HUES64 (cell line): ENCODE measurements around the gene ZNF646.

Source experiments
- H3K27ac ChIP-seq: 2 replicates; pipeline ENCODE4 v1.7.0; 2013; ENCODE audit warnings: low read depth, low read length, inconsistent platforms
- H3K27me3 ChIP-seq: 2 replicates; pipeline ENCODE4 v1.6.1; 2013; ENCODE audit warnings: mild to moderate bottlenecking, low read length; ENCODE audit not compliant: insufficient read depth
- H3K36me3 ChIP-seq: 2 replicates; pipeline ENCODE4 v1.6.1; 2013; ENCODE audit warnings: mild to moderate bottlenecking, low read length; ENCODE audit not compliant: insufficient read depth
- H3K4me1 ChIP-seq: 2 replicates; pipeline ENCODE4 v1.6.1; 2013; ENCODE audit warnings: mild to moderate bottlenecking, low read length, moderate library complexity; ENCODE audit not compliant: insufficient read depth
- H3K4me3 ChIP-seq: 2 replicates; pipeline ENCODE4 v1.5.1; 2013; ENCODE audit warnings: mild to moderate bottlenecking, low read length, moderate library complexity
- H3K9ac ChIP-seq: 2 replicates; pipeline ENCODE4 v1.6.1; 2013; ENCODE audit warnings: mild to moderate bottlenecking, low read depth, low read length
- H3K9me3 ChIP-seq: 2 replicates; pipeline ENCODE4 v1.6.1; 2013; ENCODE audit warnings: low read depth, low read length; ENCODE audit not compliant: insufficient read depth
- WGBS: fragments of 150-250, 120-280 bp; methylation state at CpG from one replicate; pipeline ENCODE4 v1.1.7; 2013; ENCODE audit warnings: missing lambda C conversion rate; 5-methylcytosine and 5-hydroxymethylcytosine counted together

ZNF646 gene

DNA sequence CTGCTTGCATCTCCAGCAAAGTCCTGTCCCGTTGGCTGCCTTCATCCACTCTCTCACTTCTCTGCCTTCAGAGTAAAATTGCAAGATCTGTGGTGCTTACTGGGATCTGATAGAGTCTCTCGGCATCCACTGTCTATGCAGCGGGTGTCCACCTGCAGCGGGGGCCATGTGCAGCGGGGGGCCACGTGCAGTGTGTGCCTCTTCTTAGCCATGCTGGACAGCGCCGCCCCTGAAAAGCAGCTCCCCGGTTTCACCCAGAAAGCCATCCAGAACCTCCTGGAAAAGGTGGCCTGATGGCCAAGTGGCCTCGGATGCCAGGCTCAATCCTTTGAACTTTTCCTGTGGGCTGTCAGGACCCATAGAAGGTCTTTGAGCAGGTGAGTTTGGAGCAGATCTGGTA lies 31.4 kb upstream of the ZNF646 start:
- Histone ChIP-seq H3K27me3 (no peaks in the 10 kb centered on the region), H3K36me3 (peaks cover 6% of the 10 kb centered on the region; the same call in 1 of the 2 replicates), H3K4me3 (peak overlapping the region; percentile 35; the same call in 1 of the 2 replicates), H3K9ac (no peak overlapping the region), H3K27ac (no peak overlapping the region; the same call in 1 of the 2 replicates), H3K4me1 (no peaks in the 10 kb centered on the region), H3K9me3 (no peaks in the 10 kb centered on the region)
- WGBS = 91% methylated on average over 10 of the region's 10 CpGs

- Histone ChIP-seq H3K9me3 (no peaks in the 10 kb centered on the region), H3K9ac (no peak overlapping the region), H3K4me3 (no peak overlapping the region), H3K27me3 (no peaks in the 10 kb centered on the region), H3K27ac (no peak overlapping the region), H3K36me3 (peaks cover 6% of the 10 kb centered on the region; the same call in 1 of the 2 replicates), H3K4me1 (no peaks in the 10 kb centered on the region)
- 90% methylated on average over 1 of the region's 1 CpG for WGBS
Observed at GRCh38 chr16:31043352-31043751, 30.9 kb upstream of the ZNF646 start.

DNA sequence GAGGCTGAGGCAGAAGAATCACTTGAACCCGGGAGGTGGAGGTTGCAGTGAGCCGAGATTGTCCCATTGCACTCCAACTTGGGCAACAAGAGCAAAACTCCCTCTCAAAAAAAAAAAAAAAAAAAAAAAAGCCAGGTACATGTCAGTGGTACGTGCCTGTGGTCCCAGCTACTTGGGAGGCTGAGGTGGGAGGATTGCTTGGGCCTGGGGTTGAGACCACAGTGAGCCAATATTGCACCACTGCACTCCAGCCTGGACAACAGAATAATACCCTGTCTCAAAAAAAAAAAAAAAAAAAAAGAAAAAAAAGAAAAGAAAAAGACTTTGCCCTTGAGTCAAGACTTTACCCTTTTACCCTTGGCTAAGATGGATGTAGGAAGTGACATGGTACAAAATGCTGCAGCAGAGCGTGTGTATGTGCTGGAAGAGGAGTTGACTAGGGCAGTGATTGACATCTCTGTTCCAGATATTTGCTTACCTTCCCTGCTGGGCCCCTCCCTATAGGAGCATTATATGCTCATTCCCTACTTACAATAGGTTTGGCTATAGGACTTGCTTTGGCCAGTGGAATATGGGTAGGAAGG lies 30.2 kb upstream of the ZNF646 start:
- Histone ChIP-seq H3K4me3 (no peak overlapping the region), H3K27ac (no peak overlapping the region), H3K4me1 (no peaks in the 10 kb centered on the region), H3K9me3 (no peaks in the 10 kb centered on the region), H3K27me3 (no peaks in the 10 kb centered on the region), H3K36me3 (peaks cover 6% of the 10 kb centered on the region; the same call in 1 of the 2 replicates), H3K9ac (no peak overlapping the region)
- WGBS = 96% methylated on average over 4 of the region's 4 CpGs

- 89% methylated on average over 10 of the region's 10 CpGs for WGBS
- Histone ChIP-seq H3K9ac (no peak overlapping the region), H3K4me3 (no peak overlapping the region), H3K36me3 (no peaks in the 10 kb centered on the region), H3K9me3 (no peaks in the 10 kb centered on the region), H3K27ac (no peak overlapping the region), H3K4me1 (no peaks in the 10 kb centered on the region), H3K27me3 (no peaks in the 10 kb centered on the region)
Observed at GRCh38 chr16:31050280-31051030, 23.8 kb upstream of the ZNF646 start.

DNA sequence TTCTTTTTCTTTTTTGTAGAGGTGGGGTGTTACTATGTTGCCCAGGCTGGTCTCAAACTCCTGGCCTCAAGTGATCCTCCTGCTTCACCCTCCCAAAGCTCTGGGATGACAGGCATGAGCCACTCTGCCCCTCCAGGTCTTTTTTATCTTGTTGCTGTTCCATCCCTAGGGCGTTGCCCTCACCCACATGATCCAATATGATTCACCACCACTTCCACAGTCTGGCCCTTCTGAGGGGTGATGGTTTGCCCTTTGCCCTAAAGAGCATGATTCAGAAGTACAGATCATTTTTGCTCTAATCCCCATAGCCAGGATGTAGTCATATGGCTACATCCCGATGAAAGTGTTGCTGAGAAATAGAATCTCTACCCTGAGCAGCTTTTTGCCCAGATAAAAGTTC lies 22.1 kb upstream of the ZNF646 start:
- H3K9ac ChIP-seq = no peak overlapping the region
- 90% methylated on average over 2 of the region's 2 CpGs for WGBS
- H3K27ac ChIP-seq = no peak overlapping the region

DNA sequence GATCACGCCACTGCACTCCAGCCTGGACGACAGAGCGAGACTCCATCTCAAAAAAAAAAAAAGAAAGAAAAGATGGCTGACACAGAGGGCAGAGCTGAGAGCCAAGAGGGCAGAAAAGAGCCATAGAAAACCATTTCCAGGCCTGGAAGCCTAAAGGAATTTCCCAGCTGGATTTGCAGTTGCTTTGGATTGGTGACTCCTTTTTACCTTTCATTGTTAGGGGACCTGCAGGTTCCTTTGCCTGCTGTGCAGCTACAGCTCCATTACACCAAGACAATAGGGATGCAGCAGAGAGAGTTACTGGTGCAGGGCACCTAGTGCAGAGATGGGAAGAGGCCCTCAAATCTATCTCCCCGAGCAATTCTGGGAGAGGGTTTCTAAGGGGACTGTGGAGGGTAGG lies 18.6 kb upstream of the ZNF646 start:
- Histone ChIP-seq H3K36me3 (peaks cover 13% of the 10 kb centered on the region), H3K27me3 (no peaks in the 10 kb centered on the region), H3K4me1 (0 out of 2 replicates have a peak, but pooled peaks cover 4% of the 10 kb centered on the region), H3K9me3 (no peaks in the 10 kb centered on the region), H3K9ac (no peak overlapping the region), H3K4me3 (no peak overlapping the region), H3K27ac (no peak overlapping the region)
- 87% methylated on average over 4 of the region's 4 CpGs for WGBS

More for the DNA sequence above, 22.1 kb upstream of the ZNF646 start:
- Histone ChIP-seq H3K36me3 (no peaks in the 10 kb centered on the region), H3K4me3 (no peak overlapping the region), H3K9me3 (no peaks in the 10 kb centered on the region), H3K27me3 (no peaks in the 10 kb centered on the region), H3K4me1 (0 out of 2 replicates have a peak, but pooled peaks cover 4% of the 10 kb centered on the region)

- no peaks in the 10 kb centered on the region for H3K4me1 ChIP-seq
Observed at GRCh38 chr16:31061126-31061812, 13.0 kb upstream of the ZNF646 start.

DNA sequence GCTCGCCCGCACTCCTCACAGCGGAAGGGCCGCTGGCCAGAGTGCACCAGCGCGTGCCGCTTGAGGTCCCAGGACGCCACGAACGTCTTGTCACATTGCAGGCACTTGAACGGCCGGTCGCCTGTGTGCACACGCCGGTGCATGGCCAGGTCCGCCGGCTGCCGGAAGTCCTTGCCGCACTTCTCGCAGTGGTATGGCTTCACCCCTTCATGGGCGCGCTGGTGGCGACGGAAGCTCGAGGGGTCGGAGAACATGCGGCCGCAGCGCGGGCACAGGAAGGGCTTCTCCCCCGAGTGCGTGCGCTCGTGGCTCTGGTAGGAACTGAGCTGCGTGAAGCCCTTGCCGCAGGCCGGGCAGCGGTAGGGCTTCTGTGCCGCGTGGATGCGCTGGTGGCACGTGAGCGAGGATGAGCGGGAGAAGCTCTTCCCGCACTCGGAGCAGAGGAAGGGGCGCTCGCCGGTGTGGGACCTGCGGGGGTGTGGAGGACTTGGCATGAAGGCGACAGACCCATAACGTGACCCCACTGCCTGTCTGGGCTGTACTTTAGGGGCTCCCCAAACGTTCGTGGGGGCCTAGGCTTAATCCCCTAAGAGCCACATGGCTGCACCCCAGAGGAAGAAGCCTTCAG lies 12.3 kb upstream of the ZNF646 start:
- H3K9ac ChIP-seq = no peak overlapping the region
- H3K4me1 ChIP-seq = no peaks in the 10 kb centered on the region
- H3K27me3 ChIP-seq = no peaks in the 10 kb centered on the region
- 96% methylated on average over 54 of the region's 54 CpGs for WGBS
- H3K27ac ChIP-seq = no peak overlapping the region
- peaks cover 43% of the 10 kb centered on the region for H3K36me3 ChIP-seq
- H3K4me3 ChIP-seq = no peak overlapping the region
- H3K9me3 ChIP-seq = no peaks in the 10 kb centered on the region

More at GRCh38 chr16:31061126-31061812, 13.0 kb upstream of the ZNF646 start:
- peaks cover 43% of the 10 kb centered on the region for H3K36me3 ChIP-seq
- no peak overlapping the region for H3K4me3 ChIP-seq
- no peaks in the 10 kb centered on the region for H3K9me3 ChIP-seq
- no peaks in the 10 kb centered on the region for H3K27me3 ChIP-seq
- no peak overlapping the region for H3K9ac ChIP-seq
- H3K27ac ChIP-seq = no peak overlapping the region
- WGBS = 96% methylated on average over 42 of the region's 42 CpGs

- no peaks in the 10 kb centered on the region for H3K27me3 ChIP-seq
- H3K4me3 ChIP-seq = no peak overlapping the region
- 94% methylated on average over 9 of the region's 9 CpGs for WGBS
- H3K4me1 ChIP-seq = no peaks in the 10 kb centered on the region
- no peak overlapping the region for H3K27ac ChIP-seq
- no peak overlapping the region for H3K9ac ChIP-seq
- H3K36me3 ChIP-seq = peaks cover 41% of the 10 kb centered on the region
- H3K9me3 ChIP-seq = no peaks in the 10 kb centered on the region
Observed at GRCh38 chr16:31063495-31063842, 10.8 kb upstream of the ZNF646 start.

- 97% methylated on average over 56 of the region's 56 CpGs for WGBS
- Histone ChIP-seq H3K4me1 (no peaks in the 10 kb centered on the region), H3K36me3 (peaks cover 41% of the 10 kb centered on the region), H3K9me3 (no peaks in the 10 kb centered on the region), H3K27me3 (no peaks in the 10 kb centered on the region), H3K4me3 (no peak overlapping the region), H3K9ac (no peak overlapping the region), H3K27ac (no peak overlapping the region)
Observed at GRCh38 chr16:31063843-31064611, 10.2 kb upstream of the ZNF646 start.
